ENCODE results near the gene KLHL29. TPM values are rescaled to one million over a fixed set of nuclear protein-coding genes. Genes with fewer than 3 reads are reported as not detected.

Gene KLHL29
- total RNA-seq, 1 donor from 2014 or later = 16.3 TPM

DNA sequence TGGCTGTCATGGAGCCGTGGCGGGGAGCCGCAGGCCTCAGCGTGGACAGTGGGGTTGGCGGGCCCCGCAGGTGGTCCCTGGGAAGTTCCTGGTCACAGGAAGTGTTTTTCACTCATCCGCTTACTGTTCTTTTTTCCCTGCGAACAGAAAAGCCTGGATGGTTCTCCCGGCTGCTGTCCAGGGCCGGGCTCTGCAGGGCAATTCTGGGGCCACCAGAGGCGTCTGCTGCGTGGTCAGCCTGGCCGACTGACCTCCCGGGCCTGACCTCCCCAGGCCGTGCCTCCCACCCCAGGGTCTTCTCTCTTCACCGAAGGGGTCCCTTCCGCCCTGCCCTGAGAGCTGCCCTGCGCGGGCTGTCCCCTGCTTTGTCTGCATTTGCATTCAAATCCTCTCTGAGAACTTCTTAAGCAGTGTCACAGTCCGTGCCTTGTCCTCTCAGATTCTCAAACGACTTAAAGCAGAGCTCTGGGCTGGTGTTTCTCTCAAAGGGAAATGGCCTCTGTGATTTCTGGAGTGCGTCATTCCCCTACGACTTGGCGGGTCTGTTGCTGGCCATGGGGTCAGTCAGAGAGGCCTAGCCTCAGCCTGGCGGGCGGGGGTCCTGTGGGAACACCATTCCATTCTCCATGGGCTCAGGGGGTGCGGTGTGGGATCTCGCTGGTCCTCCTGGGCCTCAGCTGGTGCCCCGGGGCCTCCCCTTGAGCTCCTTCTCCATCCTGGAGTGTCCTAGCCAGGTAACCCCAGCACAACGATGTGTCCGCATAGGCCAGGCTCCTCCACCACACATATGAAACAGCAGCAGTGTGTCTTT, 38.3 kb downstream of the KLHL29 start:
- Histone ChIP-seq H3K27me3 (no peaks in the 10 kb centered on the region), H3K36me3 (no peaks in the 10 kb centered on the region), H3K9me3 (no peaks in the 10 kb centered on the region), H3K4me1 (peaks cover 9 to 21% of the 10 kb centered on the region in 2 donors), H3K27ac (no peak overlapping the region), H3K4me3 (no peak overlapping the region)
- intact Hi-C loops (cut with DNase I) = no loop called here
- DNase-seq (ENCODE audit: low spot score in 2 of 2) = peak in 1 of 2 donors; percentile 56
- TF ChIP-seq, protein P1, sequence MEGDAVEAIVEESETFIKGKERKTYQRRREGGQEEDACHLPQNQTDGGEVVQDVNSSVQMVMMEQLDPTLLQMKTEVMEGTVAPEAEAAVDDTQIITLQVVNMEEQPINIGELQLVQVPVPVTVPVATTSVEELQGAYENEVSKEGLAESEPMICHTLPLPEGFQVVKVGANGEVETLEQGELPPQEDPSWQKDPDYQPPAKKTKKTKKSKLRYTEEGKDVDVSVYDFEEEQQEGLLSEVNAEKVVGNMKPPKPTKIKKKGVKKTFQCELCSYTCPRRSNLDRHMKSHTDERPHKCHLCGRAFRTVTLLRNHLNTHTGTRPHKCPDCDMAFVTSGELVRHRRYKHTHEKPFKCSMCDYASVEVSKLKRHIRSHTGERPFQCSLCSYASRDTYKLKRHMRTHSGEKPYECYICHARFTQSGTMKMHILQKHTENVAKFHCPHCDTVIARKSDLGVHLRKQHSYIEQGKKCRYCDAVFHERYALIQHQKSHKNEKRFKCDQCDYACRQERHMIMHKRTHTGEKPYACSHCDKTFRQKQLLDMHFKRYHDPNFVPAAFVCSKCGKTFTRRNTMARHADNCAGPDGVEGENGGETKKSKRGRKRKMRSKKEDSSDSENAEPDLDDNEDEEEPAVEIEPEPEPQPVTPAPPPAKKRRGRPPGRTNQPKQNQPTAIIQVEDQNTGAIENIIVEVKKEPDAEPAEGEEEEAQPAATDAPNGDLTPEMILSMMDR (IDR thresholded peaks at IDR 0.05) = no peak

DNA sequence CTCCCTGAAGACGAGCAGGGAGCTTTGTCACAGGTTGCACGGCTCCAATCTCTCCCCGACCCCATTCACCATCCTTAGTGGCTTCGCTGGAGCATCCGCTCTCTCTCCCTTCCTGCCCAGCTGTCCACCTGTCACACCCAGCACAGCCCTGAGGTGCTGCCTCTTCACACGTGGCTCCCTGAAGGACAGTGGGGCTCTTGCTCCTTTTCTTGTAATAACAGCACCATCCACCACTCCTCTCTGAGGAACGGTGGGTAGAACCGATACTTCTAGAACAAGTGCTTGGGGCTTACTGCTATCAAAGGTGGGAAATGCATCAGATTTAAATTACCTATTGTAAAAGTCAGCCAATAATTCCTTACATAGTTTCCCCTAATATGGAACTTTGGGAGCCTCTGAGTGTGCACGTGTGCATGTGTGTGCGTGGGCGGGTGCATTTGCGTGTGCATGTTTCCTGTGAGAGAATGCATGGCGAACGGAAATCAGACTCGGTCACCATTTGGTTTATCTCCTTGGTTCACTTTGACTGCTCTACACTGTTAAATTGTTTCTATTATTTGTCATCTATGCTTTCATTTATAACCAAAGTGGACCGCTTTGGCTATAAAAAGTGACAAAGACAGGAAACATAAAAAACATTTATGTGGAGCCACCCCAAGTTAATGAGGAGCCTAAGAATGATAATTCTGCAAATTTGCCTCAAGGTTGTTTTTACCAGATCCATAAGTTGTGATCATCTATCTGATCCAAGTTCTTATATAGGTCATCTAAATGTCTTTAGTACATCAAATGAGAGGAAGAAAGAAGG, 39.1 kb downstream of the KLHL29 start:
- H3K4me1 ChIP-seq = peaks cover 9 to 21% of the 10 kb centered on the region in 2 donors
- intact Hi-C loops (cut with DNase I) = no loop called here
- no peaks in the 10 kb centered on the region for H3K9me3 ChIP-seq
- TF ChIP-seq, protein P1 (IDR thresholded peaks at IDR 0.05) = no peak
- H3K27me3 ChIP-seq = no peaks in the 10 kb centered on the region
- no peak overlapping the region for H3K4me3 ChIP-seq
- H3K36me3 ChIP-seq = no peaks in the 10 kb centered on the region
- DNase-seq (ENCODE audit: low spot score in 2 of 2) = no peak
- H3K27ac ChIP-seq = no peak overlapping the region

DNA sequence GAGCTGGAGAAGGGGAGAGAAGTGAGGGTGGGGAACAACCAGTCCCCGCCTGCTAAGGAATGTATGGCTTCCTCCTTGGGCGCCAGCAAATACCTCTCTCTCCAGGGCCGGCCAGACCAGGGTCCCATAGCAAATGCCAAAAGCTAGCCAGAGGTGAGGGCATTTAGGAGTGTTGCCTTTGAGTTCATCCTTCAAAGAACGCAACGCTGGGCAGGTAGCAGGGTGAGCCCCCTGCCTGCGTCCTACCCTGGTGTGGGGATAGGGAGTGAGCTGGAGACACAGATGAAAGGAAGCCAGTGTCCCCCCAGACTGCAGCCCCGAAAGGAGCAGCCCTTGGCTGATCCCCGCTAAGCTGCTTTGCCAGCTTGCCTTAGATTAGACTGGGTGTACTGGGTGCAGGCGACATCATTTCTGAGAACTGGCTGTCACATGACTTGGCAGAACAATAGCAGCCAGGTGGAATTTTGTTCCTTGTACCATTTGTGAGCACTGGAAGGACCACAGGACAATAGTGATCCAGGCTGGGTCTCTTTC, 40.4 kb downstream of the KLHL29 start:
- peak in 1 of 2 donors; percentile 56 for DNase-seq (ENCODE audit: low spot score in 2 of 2)
- Histone ChIP-seq H3K27ac (peak overlapping the region; percentile 74 to 83), H3K4me3 (no peak overlapping the region), H3K36me3 (no peaks in the 10 kb centered on the region), H3K9me3 (no peaks in the 10 kb centered on the region), H3K4me1 (peaks cover 9 to 21% of the 10 kb centered on the region in 2 donors), H3K27me3 (no peaks in the 10 kb centered on the region)
- intact Hi-C loops (cut with DNase I) = no loop called here
- TF ChIP-seq, protein P1 (IDR thresholded peaks at IDR 0.05) = no peak

DNA sequence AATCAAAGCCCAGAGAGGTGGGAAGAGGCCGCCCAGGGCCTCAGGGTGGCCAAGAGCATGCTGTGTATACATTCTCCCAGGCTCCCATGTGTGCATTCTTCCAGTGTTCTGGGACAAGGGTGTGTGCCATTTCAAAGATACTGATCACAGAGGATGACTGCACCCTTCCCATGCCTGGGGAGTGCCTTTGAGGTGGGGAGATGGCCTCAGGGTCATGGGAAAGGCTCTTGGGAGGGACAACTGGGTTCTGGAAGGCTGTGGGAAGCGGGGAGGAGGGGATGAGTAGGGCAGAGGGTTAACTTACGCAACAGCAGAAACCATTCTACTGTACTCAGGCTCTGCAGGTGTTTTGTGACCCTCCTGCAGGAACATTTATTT, 40.9 kb downstream of the KLHL29 start:
- Histone ChIP-seq H3K9me3 (no peaks in the 10 kb centered on the region), H3K4me1 (peaks cover 9 to 21% of the 10 kb centered on the region in 2 donors), H3K27me3 (no peaks in the 10 kb centered on the region), H3K4me3 (no peak overlapping the region), H3K27ac (peak overlapping the region; percentile 74 to 83), H3K36me3 (no peaks in the 10 kb centered on the region)
- intact Hi-C loops (cut with DNase I) = loop anchor here (1.0 kb wide), 3 partner anchors 14 to 98 kb away; partner anchors contain the start of gene KLHL29
- TF ChIP-seq, protein P1 (IDR thresholded peaks at IDR 0.05) = no peak
- peak in 1 of 2 donors; percentile 62 for DNase-seq (ENCODE audit: low spot score in 2 of 2)

DNA sequence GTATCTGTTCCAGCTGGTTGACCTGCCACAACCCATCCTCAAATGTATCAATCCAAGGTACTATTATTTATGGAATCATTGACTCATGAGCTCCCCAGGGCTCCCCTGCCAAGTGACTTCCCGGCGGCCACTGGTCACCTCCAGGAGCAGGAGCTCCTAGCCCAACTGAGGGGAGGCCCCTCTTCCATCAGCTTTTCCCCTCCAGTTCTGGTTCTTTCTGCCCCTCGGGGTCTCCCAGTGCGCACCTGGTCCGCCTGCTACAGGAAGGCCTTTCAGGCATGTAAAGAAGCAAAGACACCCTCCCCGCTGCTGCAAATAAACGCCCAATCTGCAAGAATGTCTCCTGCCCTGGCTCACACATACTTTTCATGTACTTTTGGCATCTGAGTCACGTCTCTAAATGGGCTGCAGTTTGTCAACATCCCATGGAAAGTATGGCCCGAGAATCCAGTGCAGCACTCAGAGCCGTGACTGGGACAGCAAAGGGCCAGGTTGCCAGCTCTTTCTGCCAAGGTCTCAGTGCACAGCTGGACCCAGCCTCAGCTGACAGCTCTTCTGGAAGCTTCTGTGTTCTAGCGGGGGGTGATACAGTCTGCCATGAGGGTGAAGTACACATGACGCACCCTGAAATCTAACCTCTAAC, 41.4 kb downstream of the KLHL29 start:
- Histone ChIP-seq H3K27me3 (no peaks in the 10 kb centered on the region), H3K36me3 (no peaks in the 10 kb centered on the region), H3K27ac (peak overlapping the region; percentile 74 to 83), H3K9me3 (no peaks in the 10 kb centered on the region), H3K4me3 (no peak overlapping the region), H3K4me1 (peaks cover 9 to 21% of the 10 kb centered on the region in 2 donors)
- intact Hi-C loops (cut with DNase I) = loop anchor here (1.0 kb wide), 3 partner anchors 14 to 98 kb away; partner anchors contain the start of gene KLHL29
- TF ChIP-seq, protein P1 (IDR thresholded peaks at IDR 0.05) = no peak
- DNase-seq (ENCODE audit: low spot score in 2 of 2) = peak; percentile 51 to 91
